BLaER1 (cell line): Measurements from ENCODE around the gene RRAS2.
"Not testable (repeated sequence)": the region's sequence is repeated elsewhere in the genome, so short reads cannot be mapped to it uniquely, and the experiment has no call there.

ENCODE experiments used
- H3K27ac ChIP-seq: shearing (Covaris generic); formaldehyde crosslinking; 2 replicates; pipeline ENCODE4 v1.8.1; 2022
- H3K27me3 ChIP-seq: shearing (Covaris generic); formaldehyde crosslinking; 2 replicates; pipeline ENCODE4 v1.8.1; 2022
- H3K36me3 ChIP-seq: shearing (Covaris generic); formaldehyde crosslinking; 2 replicates; pipeline ENCODE4 v1.8.1; 2022
- H3K4me1 ChIP-seq: shearing (Covaris generic); formaldehyde crosslinking; 2 replicates; pipeline ENCODE4 v1.8.1; 2022
- H3K4me2 ChIP-seq: shearing (Covaris generic); formaldehyde crosslinking; 2 replicates; pipeline ENCODE4 v1.8.1; 2022
- H3K4me3 ChIP-seq: shearing (Covaris generic); formaldehyde crosslinking; 2 replicates; pipeline ENCODE4 v1.8.1; 2022
- H3K9ac ChIP-seq: shearing (Covaris generic); formaldehyde crosslinking; 2 replicates; pipeline ENCODE4 v1.8.1; 2022
- H3K9me3 ChIP-seq: shearing (Covaris generic); formaldehyde crosslinking; 2 replicates; pipeline ENCODE4 v1.8.1; 2022
- H4K20me1 ChIP-seq: shearing (Covaris generic); formaldehyde crosslinking; 2 replicates; pipeline ENCODE4 v1.8.1; 2022
- Cebpa-rat ChIP-seq: shearing (Covaris generic); IDR thresholded peaks from 2 replicates; pipeline ENCODE4 v1.8.1; 2022

Gene RRAS2

GRCh38 chr11:14255238-14255534, 103.8 kb downstream of the RRAS2 start:
- H3K27me3 ChIP-seq = no peaks in the 10 kb centered on the region

GRCh38 chr11:14254533-14255237, 104.3 kb downstream of the RRAS2 start:
- no peak overlapping the region for H3K9ac ChIP-seq
- H3K4me2 ChIP-seq = no peak overlapping the region
- no peak overlapping the region for H3K4me3 ChIP-seq
- TF ChIP-seq Cebpa-rat = no peak
- no peak overlapping the region for H3K27ac ChIP-seq
- H4K20me1 ChIP-seq = no peaks in the 10 kb centered on the region
- no peaks in the 10 kb centered on the region for H3K27me3 ChIP-seq
- no peaks in the 10 kb centered on the region for H3K4me1 ChIP-seq
- H3K36me3 ChIP-seq = no peaks in the 10 kb centered on the region
- no peaks in the 10 kb centered on the region for H3K9me3 ChIP-seq

More at GRCh38 chr11:14255238-14255534, 103.8 kb downstream of the RRAS2 start:
- Histone ChIP-seq H3K9ac (no peak overlapping the region), H3K27ac (no peak overlapping the region), H3K4me3 (no peak overlapping the region), H4K20me1 (no peaks in the 10 kb centered on the region), H3K9me3 (no peaks in the 10 kb centered on the region), H3K4me1 (no peaks in the 10 kb centered on the region), H3K36me3 (no peaks in the 10 kb centered on the region), H3K4me2 (no peak overlapping the region)
- TF ChIP-seq Cebpa-rat = no peak

GRCh38 chr11:14253840-14254239, 105.1 kb downstream of the RRAS2 start:
- Histone ChIP-seq H3K27ac (no peak overlapping the region), H4K20me1 (no peaks in the 10 kb centered on the region), H3K27me3 (no peaks in the 10 kb centered on the region)

GRCh38 chr11:14253421-14253820, 105.6 kb downstream of the RRAS2 start:
- H4K20me1 ChIP-seq = no peaks in the 10 kb centered on the region
- no peaks in the 10 kb centered on the region for H3K27me3 ChIP-seq
- no peak overlapping the region for H3K9ac ChIP-seq
- H3K36me3 ChIP-seq = no peaks in the 10 kb centered on the region
- no peak overlapping the region for H3K4me2 ChIP-seq
- TF ChIP-seq Cebpa-rat = no peak
- H3K4me1 ChIP-seq = peaks cover 9% of the 10 kb centered on the region
- H3K9me3 ChIP-seq = no peaks in the 10 kb centered on the region
- H3K4me3 ChIP-seq = no peak overlapping the region
- no peak overlapping the region for H3K27ac ChIP-seq

More at GRCh38 chr11:14253840-14254239, 105.1 kb downstream of the RRAS2 start:
- H3K4me3 ChIP-seq = no peak overlapping the region
- TF ChIP-seq Cebpa-rat = no peak
- H3K4me2 ChIP-seq = no peak overlapping the region
- peaks cover 4% of the 10 kb centered on the region for H3K4me1 ChIP-seq
- no peaks in the 10 kb centered on the region for H3K9me3 ChIP-seq
- H3K36me3 ChIP-seq = no peaks in the 10 kb centered on the region
- no peak overlapping the region for H3K9ac ChIP-seq

- peaks cover 10% of the 10 kb centered on the region for H3K4me1 ChIP-seq
- H3K36me3 ChIP-seq, H4K20me1 ChIP-seq, H3K27ac ChIP-seq, H3K9me3 ChIP-seq, H3K4me2 ChIP-seq, H3K4me3 ChIP-seq, H3K9ac ChIP-seq, H3K27me3 ChIP-seq: not testable (repeated sequence)
These were observed 106.5 kb downstream of the RRAS2 start for GRCh38 chr11:14252501-14252900.

GRCh38 chr11:14251754-14252153, 107.2 kb downstream of the RRAS2 start:
- H3K4me3 ChIP-seq = no peak overlapping the region
- no peaks in the 10 kb centered on the region for H4K20me1 ChIP-seq
- H3K27ac ChIP-seq = no peak overlapping the region
- no peaks in the 10 kb centered on the region for H3K36me3 ChIP-seq
- no peaks in the 10 kb centered on the region for H3K9me3 ChIP-seq
- H3K9ac ChIP-seq = no peak overlapping the region
- no peak for TF ChIP-seq Cebpa-rat
- H3K4me2 ChIP-seq = no peak overlapping the region
- H3K4me1 ChIP-seq = peaks cover 10% of the 10 kb centered on the region
- H3K27me3 ChIP-seq = no peaks in the 10 kb centered on the region

- no peak overlapping the region for H3K4me3 ChIP-seq
These were observed 109.6 kb downstream of the RRAS2 start for GRCh38 chr11:14249121-14249963.

GRCh38 chr11:14248580-14248981, 110.4 kb downstream of the RRAS2 start:
- no peaks in the 10 kb centered on the region for H3K27me3 ChIP-seq
- no peak for TF ChIP-seq Cebpa-rat
- no peak overlapping the region for H3K4me3 ChIP-seq
- peaks cover 10% of the 10 kb centered on the region for H3K4me1 ChIP-seq
- no peaks in the 10 kb centered on the region for H3K36me3 ChIP-seq
- H3K9me3 ChIP-seq = no peaks in the 10 kb centered on the region
- peak overlapping the region; percentile 27 for H3K4me2 ChIP-seq
- no peak overlapping the region for H3K27ac ChIP-seq
- no peaks in the 10 kb centered on the region for H4K20me1 ChIP-seq
- no peak overlapping the region for H3K9ac ChIP-seq

More at GRCh38 chr11:14249121-14249963, 109.6 kb downstream of the RRAS2 start:
- Histone ChIP-seq H3K4me1 (peaks cover 10% of the 10 kb centered on the region), H3K27me3 (no peaks in the 10 kb centered on the region), H4K20me1 (no peaks in the 10 kb centered on the region), H3K36me3 (no peaks in the 10 kb centered on the region), H3K9ac (no peak overlapping the region), H3K4me2 (peak overlapping the region; percentile 27), H3K27ac (no peak overlapping the region), H3K9me3 (no peaks in the 10 kb centered on the region)
- no peak for TF ChIP-seq Cebpa-rat

- H3K9ac ChIP-seq = no peak overlapping the region
- no peak for TF ChIP-seq Cebpa-rat
- no peaks in the 10 kb centered on the region for H3K27me3 ChIP-seq
These were observed 113.5 kb downstream of the RRAS2 start for GRCh38 chr11:14245444-14245843.

GRCh38 chr11:14244926-14245325, 114.1 kb downstream of the RRAS2 start:
- H3K4me1 ChIP-seq = peaks cover 10% of the 10 kb centered on the region
- H3K4me2 ChIP-seq = no peak overlapping the region
- H3K36me3 ChIP-seq = no peaks in the 10 kb centered on the region
- H4K20me1 ChIP-seq = no peaks in the 10 kb centered on the region
- no peak overlapping the region for H3K27ac ChIP-seq
- no peaks in the 10 kb centered on the region for H3K27me3 ChIP-seq
- no peak overlapping the region for H3K9ac ChIP-seq
- TF ChIP-seq Cebpa-rat = no peak
- H3K9me3 ChIP-seq = no peaks in the 10 kb centered on the region
- H3K4me3 ChIP-seq = no peak overlapping the region

More at GRCh38 chr11:14245444-14245843, 113.5 kb downstream of the RRAS2 start:
- Histone ChIP-seq H3K4me3 (no peak overlapping the region), H3K27ac (no peak overlapping the region), H3K36me3 (no peaks in the 10 kb centered on the region), H3K4me1 (peaks cover 10% of the 10 kb centered on the region), H4K20me1 (no peaks in the 10 kb centered on the region), H3K9me3 (no peaks in the 10 kb centered on the region), H3K4me2 (no peak overlapping the region)
